Embryonic facial prominence (tissue), 1 donor: ENCODE results near the gene CCDC136.
A peak's percentile ranks its signal among the peaks of the same experiment; 100 is the strongest.

ENCODE experiments used
- DNase-seq: peaks from one replicate; pipeline ENCODE4 v3.0.0-alpha.2; 2016; ENCODE audit errors: extremely low spot score

Gene CCDC136

GRCh38 chr7:128777156-128778123 lies 14.3 kb upstream of the CCDC136 start:
- DNase-seq, result no peak

DNA sequence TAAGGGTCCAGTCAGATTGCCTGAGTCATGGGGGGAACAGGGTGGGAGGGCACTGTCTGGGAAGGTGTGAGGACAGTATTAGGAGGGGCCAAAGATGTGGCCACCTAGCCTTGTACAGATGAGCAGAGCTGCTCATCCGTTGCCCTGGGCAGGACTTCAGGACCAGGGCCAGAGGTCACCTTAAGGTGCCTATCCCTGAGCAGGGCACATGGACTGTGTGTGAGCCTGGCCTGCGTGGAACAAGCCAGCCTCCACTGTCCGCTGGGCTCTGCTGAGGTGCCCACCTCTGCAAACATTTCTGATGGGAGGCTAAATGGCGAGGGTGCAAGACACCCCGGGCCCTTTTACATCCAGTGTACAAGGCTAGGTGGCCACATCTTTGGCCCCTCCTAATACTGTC lies 12.8 kb upstream of the CCDC136 start:
- DNase-seq, result no peak

DNA sequence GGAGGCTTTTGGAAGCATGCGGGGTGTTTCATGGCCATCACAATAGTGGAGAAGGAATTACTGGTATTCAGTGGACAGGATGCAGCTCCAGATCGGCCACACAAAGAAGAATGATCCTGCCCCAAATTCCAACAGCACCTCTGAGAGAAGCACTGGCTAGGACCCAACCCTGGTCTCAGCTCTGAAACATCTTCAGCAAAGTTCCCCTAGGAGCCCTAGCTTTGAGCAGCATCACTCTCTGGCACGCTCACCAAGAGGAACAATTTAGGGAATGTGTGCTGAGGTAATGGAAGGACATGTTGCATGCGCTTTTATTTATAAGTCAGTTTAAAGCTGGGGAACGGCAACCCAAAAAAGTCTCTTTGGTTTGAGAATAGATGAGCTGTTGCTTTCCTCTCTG lies 10.6 kb upstream of the CCDC136 start:
- no peak for DNase-seq

- DNase-seq, result no peak
Observed at GRCh38 chr7:128781851-128782250, 9.9 kb upstream of the CCDC136 start.

DNA sequence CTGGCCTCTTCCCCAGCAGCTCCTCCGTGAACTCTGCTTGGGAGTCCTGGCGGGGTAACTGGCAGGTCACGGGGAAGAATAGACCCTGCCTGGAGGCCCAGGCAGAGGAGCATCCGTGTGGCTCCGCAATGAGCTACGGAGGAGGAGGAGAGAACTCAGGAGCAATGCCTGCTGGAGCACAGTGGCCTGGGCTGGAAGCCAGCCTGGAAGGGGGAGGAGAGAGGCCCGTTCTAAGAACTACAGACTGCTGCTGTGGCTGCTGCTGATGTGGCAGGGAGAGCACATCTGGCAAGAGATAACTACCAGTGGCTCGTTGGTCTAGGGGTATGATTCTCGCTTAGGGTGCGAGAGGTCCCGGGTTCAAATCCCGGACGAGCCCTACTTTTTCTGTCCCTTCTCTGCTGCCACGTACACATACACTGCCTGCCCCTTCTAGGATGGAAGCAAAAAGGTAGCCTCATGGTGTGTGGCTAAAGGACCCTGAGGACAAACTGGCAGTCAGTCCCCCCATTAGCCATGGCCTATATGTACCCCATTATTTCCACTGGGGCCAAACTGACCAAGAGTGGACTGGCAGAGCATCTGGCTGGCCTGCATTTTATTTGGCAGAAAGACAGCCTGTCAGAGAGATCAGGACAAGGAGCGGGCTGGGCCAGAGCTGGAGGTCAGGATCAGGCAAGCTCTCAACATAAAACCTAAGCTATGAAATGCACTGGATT lies 8.5 kb upstream of the CCDC136 start:
- DNase-seq, result peak; percentile 31

DNA sequence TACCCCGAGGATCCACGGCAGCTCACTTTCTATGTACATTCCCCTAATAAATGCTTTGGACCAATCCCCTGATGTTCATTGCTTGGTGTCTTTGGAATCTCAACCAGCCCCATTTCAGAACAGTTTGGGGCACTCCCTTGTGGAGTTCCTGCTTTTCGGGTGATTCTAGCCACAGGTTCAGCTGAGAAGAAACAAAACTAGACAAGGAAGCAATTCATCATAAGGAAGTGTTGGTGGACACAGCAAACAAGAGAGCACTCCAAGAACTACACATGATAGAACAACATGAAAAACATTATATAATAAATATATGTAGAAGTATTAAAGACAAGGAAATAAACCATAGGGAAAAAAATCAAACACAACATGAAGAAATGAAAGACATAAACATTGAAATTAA lies 6.0 kb upstream of the CCDC136 start:
- no peak for DNase-seq

GRCh38 chr7:128788446-128789412 lies 3.0 kb upstream of the CCDC136 start:
- DNase-seq, result no peak

DNA sequence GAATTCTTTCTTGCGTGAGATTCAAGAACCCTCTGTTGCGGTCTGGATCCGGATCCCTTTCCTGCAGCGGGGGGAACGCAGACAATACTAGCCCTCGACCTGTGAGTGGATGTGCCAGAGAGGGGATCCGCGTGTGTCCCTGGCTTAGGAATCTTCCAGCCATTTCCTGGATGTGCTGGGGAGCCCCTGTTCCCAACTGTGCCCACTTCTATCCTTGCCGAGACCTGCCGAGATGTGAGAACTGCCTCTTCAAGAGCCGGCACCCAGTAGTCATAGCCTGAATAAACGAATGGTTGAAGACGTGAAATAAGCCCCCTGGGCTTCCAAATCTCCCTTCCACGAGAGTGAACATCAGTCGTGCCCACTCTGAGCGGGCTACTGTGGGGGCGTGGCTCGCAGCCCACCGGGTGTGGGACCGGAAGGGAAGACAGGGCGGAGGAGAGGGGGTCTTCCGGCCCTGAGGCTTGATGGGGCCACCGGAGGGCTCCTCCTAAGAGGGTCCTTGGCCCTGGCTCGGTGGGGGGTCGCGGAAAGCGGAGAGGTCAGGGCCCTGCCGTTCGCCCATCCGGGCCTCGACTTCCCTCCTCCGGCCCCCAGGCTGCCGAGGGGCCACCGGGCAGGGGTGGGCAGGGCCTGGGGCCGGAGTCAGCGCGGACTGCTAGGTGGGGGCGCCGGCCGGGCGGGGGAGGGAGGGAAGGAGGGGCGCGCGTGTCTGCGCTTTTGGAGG lies 1.3 kb upstream of the CCDC136 start:
- DNase-seq, result no peak

GRCh38 chr7:128791972-128792327 lies 182 bp downstream of the CCDC136 start:
- no peak for DNase-seq

GRCh38 chr7:128792471-128793180 lies 858 bp downstream of the CCDC136 start:
- no peak for DNase-seq

DNA sequence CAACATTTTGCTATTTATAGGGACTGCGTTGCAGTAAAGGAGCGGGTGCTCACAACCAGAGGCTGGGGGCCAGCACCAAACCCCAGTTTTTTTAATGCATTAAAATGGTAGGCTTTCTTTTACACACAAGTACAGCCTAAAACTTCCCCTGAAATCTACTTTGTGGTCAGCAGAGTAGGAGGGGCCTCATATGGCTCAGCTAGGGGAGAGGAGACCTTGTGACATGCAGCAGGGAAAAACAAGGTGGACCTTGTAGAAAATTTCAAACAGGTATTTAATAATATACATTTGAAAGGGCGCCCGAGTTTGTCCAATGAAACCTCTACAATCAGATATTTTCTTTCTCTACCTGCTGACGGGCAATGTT lies 1.4 kb downstream of the CCDC136 start:
- no peak for DNase-seq

DNA sequence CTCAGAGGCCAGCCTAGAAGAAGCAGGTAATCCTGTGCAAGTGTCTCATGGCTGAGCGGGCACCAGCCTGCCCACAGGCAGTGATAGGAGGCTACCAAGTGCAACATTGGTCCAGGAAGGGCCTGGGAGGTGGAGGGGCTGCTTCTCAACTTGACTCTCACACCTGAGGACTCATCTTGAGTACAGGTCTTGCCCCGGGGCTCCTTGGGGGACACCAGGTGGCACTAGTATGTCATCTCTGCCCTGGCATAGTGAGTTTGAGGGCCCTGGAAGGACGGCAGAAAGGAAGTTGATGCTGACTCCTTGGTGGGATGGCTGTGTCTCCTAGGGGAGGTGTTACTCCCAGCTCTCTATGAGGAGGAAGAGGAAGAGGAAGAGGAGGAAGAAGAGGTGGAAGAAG lies 2.3 kb downstream of the CCDC136 start:
- DNase-seq, result no peak

DNA sequence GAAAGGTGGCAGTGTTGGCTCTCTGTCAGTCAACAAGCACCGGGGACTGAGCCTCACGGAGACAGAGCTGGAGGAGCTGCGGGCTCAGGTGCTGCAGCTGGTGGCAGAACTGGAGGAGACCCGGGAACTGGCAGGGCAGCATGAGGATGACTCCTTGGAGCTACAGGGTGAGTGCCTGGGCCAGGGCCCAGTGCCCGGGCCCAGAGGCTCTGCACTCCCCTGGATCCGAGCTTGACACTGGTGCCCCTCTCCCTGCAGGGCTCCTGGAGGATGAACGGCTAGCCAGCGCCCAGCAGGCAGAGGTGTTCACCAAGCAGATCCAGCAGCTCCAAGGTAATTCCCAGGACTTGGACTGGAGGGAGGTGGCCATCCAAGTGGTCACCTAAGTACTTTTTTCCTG lies 2.7 kb downstream of the CCDC136 start:
- no peak for DNase-seq

DNA sequence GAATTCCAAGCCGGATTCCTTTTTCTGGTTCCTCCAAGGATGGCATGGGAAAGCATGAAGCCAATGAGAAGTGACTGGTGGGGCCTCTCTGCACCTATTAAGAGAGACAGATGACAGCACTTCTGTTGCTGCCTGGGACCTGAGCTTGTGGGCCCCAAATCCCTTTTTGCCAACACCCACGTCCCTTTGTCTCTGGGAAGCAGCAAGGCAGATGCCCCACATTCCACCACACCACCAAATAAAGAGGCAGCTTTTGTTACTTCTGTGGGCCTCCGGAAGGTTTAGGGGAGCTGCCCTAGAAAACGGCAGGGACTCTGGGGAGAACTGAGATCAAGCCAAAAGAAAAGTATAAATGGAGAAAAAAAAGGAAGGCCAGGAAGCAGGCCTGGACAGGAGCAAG lies 3.4 kb downstream of the CCDC136 start:
- no peak for DNase-seq

DNA sequence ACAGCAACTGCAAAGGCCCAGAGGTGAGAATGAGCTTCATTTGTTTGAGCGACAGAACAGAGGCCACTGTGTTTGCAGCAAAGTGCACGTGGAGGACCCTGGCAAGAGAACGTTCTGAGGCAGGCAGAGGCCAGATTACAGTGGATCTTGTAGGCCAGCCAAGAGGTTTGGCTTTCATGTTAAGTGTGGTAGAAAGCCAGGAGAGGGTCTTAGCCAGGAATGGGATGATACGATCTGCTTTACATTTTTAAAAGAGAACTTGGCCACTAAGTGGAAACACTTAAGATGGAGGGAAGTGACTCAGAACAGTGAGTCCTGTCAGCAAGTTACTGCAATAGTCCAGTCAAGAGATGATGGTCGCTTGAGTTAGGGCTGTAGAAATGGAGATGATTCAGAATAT lies 4.6 kb downstream of the CCDC136 start:
- no peak for DNase-seq

GRCh38 chr7:128799451-128799850 lies 7.7 kb downstream of the CCDC136 start:
- DNase-seq, result no peak

GRCh38 chr7:128800567-128800966 lies 8.8 kb downstream of the CCDC136 start:
- DNase-seq, result no peak

DNA sequence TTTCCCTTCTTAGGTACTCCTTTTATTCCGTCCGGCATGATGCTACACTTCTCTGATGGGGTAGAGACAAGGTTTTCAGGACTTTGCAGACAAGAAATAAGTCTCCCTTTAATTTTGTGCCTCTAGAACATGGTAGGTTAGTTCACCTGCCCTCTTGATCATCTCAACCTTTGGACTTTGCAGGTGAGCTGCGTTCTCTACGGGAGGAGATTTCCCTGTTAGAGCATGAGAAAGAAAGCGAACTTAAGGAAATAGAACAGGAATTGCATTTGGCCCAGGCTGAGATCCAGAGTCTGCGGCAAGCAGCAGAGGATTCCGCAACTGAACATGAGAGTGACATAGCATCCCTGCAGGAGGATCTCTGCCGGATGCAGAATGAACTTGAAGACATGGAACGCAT lies 9.2 kb downstream of the CCDC136 start:
- DNase-seq, result no peak

- DNase-seq, result no peak
Observed at GRCh38 chr7:128801667-128802418, 10.1 kb downstream of the CCDC136 start.

GRCh38 chr7:128804484-128804883 lies 12.7 kb downstream of the CCDC136 start:
- DNase-seq, result no peak
